ENCODE measurements around the gene KIRREL3. TPM values are rescaled to one million over a fixed set of nuclear protein-coding genes. Genes with fewer than 3 reads are reported as not detected.
A peak's percentile ranks its signal among the peaks of the same experiment; 100 is the strongest.

The KIRREL3 gene
- total RNA-seq, 5 donors from 2014 or later (not counting 1 experiment from before 2014, with no cell fraction given), result not detected

- peak overlapping the region; percentile 60 to 71 for H3K27ac Mint-ChIP-seq
- 2% methylated on average over 10 of the region's 19 CpGs for WGBS (ENCODE audit: insufficient coverage)
- ATAC-seq (replicated peaks in 1 of 4) (peak; percentile 74 to 85 (median 78)), DNase-seq (peak; percentile 32 to 86 (median 58))
- peak overlapping the region; percentile 38 to 40 for H3K4me3 ChIP-seq (ENCODE audit: control insufficient read depth in 1 of 2, extremely low read depth in 1 of 2, low read length in 1 of 2)
- no peaks in the 10 kb centered on the region for H3K27me3 Mint-ChIP-seq
- H3K4me3 Mint-ChIP-seq, result peak overlapping the region; percentile 26 to 61 (median 50)
- H3K4me1 Mint-ChIP-seq, result peaks cover 13 to 22% (median 20%) of the 10 kb centered on the region in 3 donors
- H3K36me3 Mint-ChIP-seq, result no peaks in the 10 kb centered on the region
- no peaks in the 10 kb centered on the region for H3K9me3 ChIP-seq
- CTCF ChIA-PET, result interaction anchor here (0.6 to 4.7 kb wide), 33 partner anchors 9 to 1888 kb away, joined by 3 to 66 read pairs (median 4); partner anchors contain the start of gene DCPS (in 1 of the 2)
- H3K27me3 ChIP-seq (replicated peaks in 1 of 2; ENCODE audit: control insufficient read depth in 2 of 2, extremely low read depth in 1 of 2, insufficient read depth in 2 of 2, low read length in 1 of 2), result peaks cover 0 to 11% of the 10 kb centered on the region in 2 experiments
- POLR2A ChIA-PET, result no interaction called here
- no peaks in the 10 kb centered on the region for H3K36me3 ChIP-seq (ENCODE audit: control insufficient read depth in 2 of 2, extremely low read depth in 1 of 2, insufficient read depth in 1 of 2, low read length in 1 of 2)
- no peak overlapping the region for H3K27ac ChIP-seq (ENCODE audit: low read length)
- H3K9me3 Mint-ChIP-seq, result no peaks in the 10 kb centered on the region
- H3K4me1 ChIP-seq (ENCODE audit: control insufficient read depth in 1 of 2, extremely low read depth in 1 of 2, insufficient read depth in 2 of 2, low read length in 2 of 2), result peaks cover 11 to 20% of the 10 kb centered on the region in 2 experiments
Measured at GRCh38 chr11:126480410-126481302, 519.9 kb downstream of the KIRREL3 start.

- 80% methylated on average over 1 of the region's 3 CpGs for WGBS (ENCODE audit: insufficient coverage)
- POLR2A ChIA-PET, result no interaction called here
- no peak overlapping the region for H3K4me3 ChIP-seq (ENCODE audit: control insufficient read depth in 1 of 2, extremely low read depth in 1 of 2, low read length in 1 of 2)
- Mint-ChIP-seq H3K4me1 (peaks cover 13 to 22% (median 20%) of the 10 kb centered on the region in 3 donors), H3K9me3 (no peaks in the 10 kb centered on the region), H3K27ac (no peak overlapping the region), H3K27me3 (no peaks in the 10 kb centered on the region), H3K4me3 (no peak overlapping the region), H3K36me3 (no peaks in the 10 kb centered on the region)
- H3K27ac ChIP-seq (ENCODE audit: low read length), result no peak overlapping the region
- DNase-seq (no peak), ATAC-seq (replicated peaks in 1 of 4) (no peak)
- H3K9me3 ChIP-seq, result no peaks in the 10 kb centered on the region
- H3K4me1 ChIP-seq (ENCODE audit: control insufficient read depth in 1 of 2, extremely low read depth in 1 of 2, insufficient read depth in 2 of 2, low read length in 2 of 2), result peaks cover 11 to 20% of the 10 kb centered on the region in 2 experiments
- H3K36me3 ChIP-seq (ENCODE audit: control insufficient read depth in 2 of 2, extremely low read depth in 1 of 2, insufficient read depth in 1 of 2, low read length in 1 of 2), result no peaks in the 10 kb centered on the region
- CTCF ChIA-PET, result interaction anchor here (0.6 to 4.7 kb wide), 28 partner anchors 9 to 1887 kb away, joined by 3 to 66 read pairs (median 4); partner anchors contain the start of gene DCPS (in 1 of the 2)
- peaks cover 0 to 11% of the 10 kb centered on the region in 2 experiments for H3K27me3 ChIP-seq (replicated peaks in 1 of 2; ENCODE audit: control insufficient read depth in 2 of 2, extremely low read depth in 1 of 2, insufficient read depth in 2 of 2, low read length in 1 of 2)
Measured at GRCh38 chr11:126480015-126480409, 520.6 kb downstream of the KIRREL3 start.

DNA sequence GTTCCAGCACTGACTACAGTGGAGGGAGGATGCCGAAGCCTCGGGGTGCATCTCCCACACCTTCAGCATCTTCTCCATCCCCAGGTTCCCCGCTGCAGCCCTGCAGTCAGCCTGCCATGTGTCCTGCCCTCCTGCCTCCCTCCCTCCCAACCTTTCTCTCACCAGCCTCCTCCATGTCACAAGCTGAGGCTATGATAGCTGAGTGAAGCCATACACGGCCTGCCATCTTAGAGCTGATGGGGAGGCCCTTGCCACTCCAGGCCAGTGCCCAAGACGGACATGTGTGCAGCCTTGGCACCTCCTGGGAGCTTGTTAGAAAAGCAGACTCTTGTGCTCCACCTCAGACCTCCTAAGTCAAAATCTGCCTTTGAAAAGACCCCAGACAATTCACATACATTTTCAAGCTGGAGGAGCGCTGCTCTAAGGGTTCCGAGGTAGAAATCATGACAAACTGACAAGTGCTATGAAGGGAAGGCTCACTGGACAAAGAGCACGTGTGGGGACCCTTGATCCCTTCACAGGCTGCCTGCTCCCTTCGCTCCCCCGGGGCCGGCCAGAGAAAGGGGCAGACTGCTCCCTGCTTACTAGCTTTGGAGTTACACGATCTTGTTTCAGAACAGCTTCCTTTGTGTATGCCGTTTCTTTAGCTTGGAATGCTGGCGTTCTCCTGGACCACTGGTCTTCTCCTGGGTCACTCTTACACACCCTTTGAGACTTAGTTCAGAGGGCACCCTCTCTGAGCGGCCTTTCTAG lies 521.2 kb downstream of the KIRREL3 start:
- H3K36me3 Mint-ChIP-seq, result no peaks in the 10 kb centered on the region
- Histone ChIP-seq H3K27ac (ENCODE audit: low read length) (no peak overlapping the region), H3K36me3 (ENCODE audit: control insufficient read depth in 2 of 2, extremely low read depth in 1 of 2, insufficient read depth in 1 of 2, low read length in 1 of 2) (no peaks in the 10 kb centered on the region), H3K4me3 (ENCODE audit: control insufficient read depth in 1 of 2, extremely low read depth in 1 of 2, low read length in 1 of 2) (no peak overlapping the region), H3K4me1 (ENCODE audit: control insufficient read depth in 1 of 2, extremely low read depth in 1 of 2, insufficient read depth in 2 of 2, low read length in 2 of 2) (peaks cover 11 to 20% of the 10 kb centered on the region in 2 experiments), H3K27me3 (replicated peaks in 1 of 2; ENCODE audit: control insufficient read depth in 2 of 2, extremely low read depth in 1 of 2, insufficient read depth in 2 of 2, low read length in 1 of 2) (peaks cover 0 to 11% of the 10 kb centered on the region in 2 experiments), H3K9me3 (no peaks in the 10 kb centered on the region)
- H3K4me3 Mint-ChIP-seq, result no peak overlapping the region
- ChIA-PET POLR2A (no interaction called here), CTCF (interaction anchor here (0.6 to 4.7 kb wide), 6 partner anchors 18 to 750 kb away, joined by 3 to 66 read pairs (median 12); no protein-coding TSS in a partner anchor)
- H3K4me1 Mint-ChIP-seq, result peaks cover 13 to 22% (median 20%) of the 10 kb centered on the region in 3 donors
- H3K9me3 Mint-ChIP-seq, result no peaks in the 10 kb centered on the region
- WGBS (ENCODE audit: insufficient coverage), result 93% methylated on average over 13 of the region's 15 CpGs
- H3K27ac Mint-ChIP-seq, result no peak overlapping the region
- no peaks in the 10 kb centered on the region for H3K27me3 Mint-ChIP-seq
- no peak for DNase-seq
- ATAC-seq (replicated peaks in 1 of 4), result no peak

DNA sequence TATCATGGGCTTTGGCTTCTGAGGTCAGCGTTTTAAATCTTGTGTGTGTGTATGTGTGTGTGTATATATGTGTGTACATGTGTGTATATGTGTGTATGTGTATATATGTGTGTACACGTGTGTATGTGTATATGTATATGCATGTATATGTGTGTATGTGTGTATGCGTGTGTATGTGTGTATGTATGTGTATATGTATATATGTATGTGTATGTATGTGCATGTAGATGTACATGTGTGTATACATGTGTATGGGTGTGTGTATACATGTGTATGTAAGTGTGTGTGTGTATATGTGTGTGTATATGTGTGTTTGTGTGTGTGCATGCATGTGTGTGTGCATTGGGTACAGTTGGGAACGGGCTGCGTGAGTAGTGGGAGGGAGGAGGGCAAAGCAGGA lies 522.1 kb downstream of the KIRREL3 start:
- CTCF ChIA-PET, result interaction anchor here in 1 of 2 donors (0.8 kb wide), 1 partner anchor 866 kb away, joined by 10 read pairs; no protein-coding TSS in a partner anchor
- no peak for DNase-seq
- POLR2A ChIA-PET, result no interaction called here

GRCh38 chr11:126477535-126478305 lies 522.9 kb downstream of the KIRREL3 start:
- WGBS (ENCODE audit: insufficient coverage), result 29% methylated on average over 13 of the region's 14 CpGs

More for the DNA sequence above, 522.1 kb downstream of the KIRREL3 start:
- Mint-ChIP-seq H3K27ac (no peak overlapping the region), H3K4me1 (peaks cover 13 to 22% (median 20%) of the 10 kb centered on the region in 3 donors), H3K36me3 (no peaks in the 10 kb centered on the region), H3K27me3 (no peaks in the 10 kb centered on the region), H3K9me3 (no peaks in the 10 kb centered on the region), H3K4me3 (peak overlapping the region in 1 of 3 donors; percentile 57)
- no peak overlapping the region for H3K27ac ChIP-seq (ENCODE audit: low read length)
- peaks cover 11 to 20% of the 10 kb centered on the region in 2 experiments for H3K4me1 ChIP-seq (ENCODE audit: control insufficient read depth in 1 of 2, extremely low read depth in 1 of 2, insufficient read depth in 2 of 2, low read length in 2 of 2)
- H3K36me3 ChIP-seq (ENCODE audit: control insufficient read depth in 2 of 2, extremely low read depth in 1 of 2, insufficient read depth in 1 of 2, low read length in 1 of 2), result no peaks in the 10 kb centered on the region
- H3K9me3 ChIP-seq, result no peaks in the 10 kb centered on the region
- H3K4me3 ChIP-seq (ENCODE audit: control insufficient read depth in 1 of 2, extremely low read depth in 1 of 2, low read length in 1 of 2), result no peak overlapping the region
- ATAC-seq (replicated peaks in 1 of 4), result no peak
- WGBS (ENCODE audit: insufficient coverage), result 91% methylated on average over 5 of the region's 5 CpGs
- peaks cover 0 to 11% of the 10 kb centered on the region in 2 experiments for H3K27me3 ChIP-seq (replicated peaks in 1 of 2; ENCODE audit: control insufficient read depth in 2 of 2, extremely low read depth in 1 of 2, insufficient read depth in 2 of 2, low read length in 1 of 2)

More at GRCh38 chr11:126477535-126478305, 522.9 kb downstream of the KIRREL3 start:
- ATAC-seq (replicated peaks in 1 of 4), result peak in 3 of 4 experiments; percentile 34 to 58 (median 48)
- Mint-ChIP-seq H3K4me3 (peak overlapping the region in 2 of 3 donors; percentile 51 to 57), H3K27ac (peak overlapping the region; percentile 60 to 82), H3K9me3 (no peaks in the 10 kb centered on the region), H3K27me3 (no peaks in the 10 kb centered on the region), H3K36me3 (no peaks in the 10 kb centered on the region), H3K4me1 (peaks cover 13 to 22% (median 20%) of the 10 kb centered on the region in 3 donors)
- ChIA-PET POLR2A (no interaction called here), CTCF (interaction anchor here in 1 of 2 donors (0.8 kb wide), 1 partner anchor 867 kb away, joined by 10 read pairs; no protein-coding TSS in a partner anchor)
- Histone ChIP-seq H3K4me3 (ENCODE audit: control insufficient read depth in 1 of 2, extremely low read depth in 1 of 2, low read length in 1 of 2) (peak overlapping the region in 1 of 2 donors; percentile 4), H3K27ac (ENCODE audit: low read length) (no peak overlapping the region), H3K9me3 (no peaks in the 10 kb centered on the region), H3K4me1 (ENCODE audit: control insufficient read depth in 1 of 2, extremely low read depth in 1 of 2, insufficient read depth in 2 of 2, low read length in 2 of 2) (peaks cover 11 to 20% of the 10 kb centered on the region in 2 experiments), H3K27me3 (replicated peaks in 1 of 2; ENCODE audit: control insufficient read depth in 2 of 2, extremely low read depth in 1 of 2, insufficient read depth in 2 of 2, low read length in 1 of 2) (peaks cover 0 to 11% of the 10 kb centered on the region in 2 experiments), H3K36me3 (ENCODE audit: control insufficient read depth in 2 of 2, extremely low read depth in 1 of 2, insufficient read depth in 1 of 2, low read length in 1 of 2) (no peaks in the 10 kb centered on the region)
- peak in 12 of 35 experiments; percentile 2 to 35 (median 12) for DNase-seq
